Erythroblast (primary cell): ENCODE results near the gene AFG3L2.
A peak's percentile ranks its signal among the peaks of the same experiment; 100 is the strongest.

Experiments used
- DNase-seq, 2 experiments: peaks; one replicate each; lab custom pipeline; 2025; lab: John Stamatoyannopoulos, UW
- GATA1 ChIP-seq: IDR thresholded peaks from 2 replicates; pipeline ENCODE4 v1.6.1; 2011; ENCODE audit warnings: low read depth, mild to moderate bottlenecking, control low read depth, low read length, moderate library complexity
- POLR2A ChIP-seq: IDR thresholded peaks from 2 replicates; pipeline ENCODE4 v1.6.1; 2011; ENCODE audit warnings: mild to moderate bottlenecking, low read length

Gene AFG3L2

GRCh38 chr18:12377556-12378197 lies 650 bp upstream of the AFG3L2 start:
- TF ChIP-seq POLR2A (peak; percentile 51), GATA1 (no peak)
- DNase-seq, result no peak

GRCh38 chr18:12376034-12376753 lies 833 bp downstream of the AFG3L2 start:
- no peak for TF ChIP-seq GATA1
- TF ChIP-seq POLR2A, result no peak
- peak; percentile 74 to 85 for DNase-seq

GRCh38 chr18:12374401-12374800 lies 2.6 kb downstream of the AFG3L2 start:
- no peak for DNase-seq
- no peak for TF ChIP-seq POLR2A
- TF ChIP-seq GATA1, result no peak

DNA sequence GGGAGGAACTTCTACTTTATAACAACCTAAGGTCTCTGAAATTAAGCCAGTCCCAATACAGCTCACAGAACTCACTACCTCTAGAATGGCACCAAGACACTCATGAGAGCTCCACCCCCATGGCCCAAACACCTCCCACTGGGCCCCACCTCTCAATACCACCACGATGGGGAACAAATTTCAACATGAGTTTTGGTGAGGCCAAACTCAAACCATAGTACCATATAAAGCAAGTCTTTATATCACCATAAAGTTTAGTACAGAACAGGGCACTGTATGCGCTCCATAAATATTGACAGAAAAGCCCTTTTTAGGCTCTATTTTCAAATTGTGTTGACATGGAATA lies 3.3 kb downstream of the AFG3L2 start:
- TF ChIP-seq GATA1 (no peak), POLR2A (no peak)
- no peak for DNase-seq

GRCh38 chr18:12373116-12373770 lies 3.8 kb downstream of the AFG3L2 start:
- DNase-seq, result peak; percentile 81 to 85

GRCh38 chr18:12372406-12372805 lies 4.6 kb downstream of the AFG3L2 start:
- DNase-seq, result no peak
- no peak for TF ChIP-seq GATA1
- no peak for TF ChIP-seq POLR2A

More at GRCh38 chr18:12373116-12373770, 3.8 kb downstream of the AFG3L2 start:
- TF ChIP-seq GATA1 (no peak), POLR2A (peak; percentile 70)

DNA sequence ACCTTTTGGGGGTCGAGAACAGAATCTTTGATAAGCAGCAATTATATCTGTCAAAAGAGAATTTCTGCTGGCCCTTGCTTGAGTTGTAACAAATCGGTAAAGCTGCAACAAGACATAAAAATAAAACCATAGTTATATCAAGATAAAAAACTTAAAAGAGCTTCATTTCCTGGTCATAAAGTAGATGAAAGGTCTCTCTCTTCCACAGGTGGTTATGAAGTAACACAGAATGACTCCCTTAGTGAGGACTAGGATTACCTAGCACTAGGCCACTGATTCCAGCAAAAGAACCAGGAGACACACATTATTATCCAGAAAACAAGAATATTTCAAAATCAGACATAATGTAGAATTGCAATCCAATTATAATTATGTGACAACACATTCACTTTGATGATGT lies 5.4 kb downstream of the AFG3L2 start:
- DNase-seq, result no peak
- TF ChIP-seq GATA1 (no peak), POLR2A (no peak)

- no peak for DNase-seq
- TF ChIP-seq GATA1 (no peak), POLR2A (no peak)
Observed at GRCh38 chr18:12369211-12369610, 7.8 kb downstream of the AFG3L2 start.

DNA sequence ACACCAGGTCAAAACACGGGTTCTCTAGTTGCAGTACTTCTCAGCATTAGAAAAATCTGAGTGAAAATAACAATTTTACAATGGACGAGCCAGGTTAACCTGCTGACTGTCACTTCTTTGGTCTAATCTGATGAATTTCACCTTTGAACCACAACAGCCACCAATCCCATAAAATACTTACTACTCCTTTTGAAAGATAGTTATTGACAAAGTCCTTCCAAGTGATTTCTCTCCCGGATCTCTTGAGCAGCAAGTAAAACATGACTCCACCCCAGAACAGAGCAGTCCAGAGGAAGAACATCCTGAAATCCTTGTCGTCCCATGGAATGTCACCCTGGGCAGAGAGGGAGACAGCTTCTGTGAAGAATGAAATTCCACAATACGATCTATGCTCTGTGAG lies 10.2 kb downstream of the AFG3L2 start:
- no peak for TF ChIP-seq POLR2A
- no peak for TF ChIP-seq GATA1
- no peak for DNase-seq

DNA sequence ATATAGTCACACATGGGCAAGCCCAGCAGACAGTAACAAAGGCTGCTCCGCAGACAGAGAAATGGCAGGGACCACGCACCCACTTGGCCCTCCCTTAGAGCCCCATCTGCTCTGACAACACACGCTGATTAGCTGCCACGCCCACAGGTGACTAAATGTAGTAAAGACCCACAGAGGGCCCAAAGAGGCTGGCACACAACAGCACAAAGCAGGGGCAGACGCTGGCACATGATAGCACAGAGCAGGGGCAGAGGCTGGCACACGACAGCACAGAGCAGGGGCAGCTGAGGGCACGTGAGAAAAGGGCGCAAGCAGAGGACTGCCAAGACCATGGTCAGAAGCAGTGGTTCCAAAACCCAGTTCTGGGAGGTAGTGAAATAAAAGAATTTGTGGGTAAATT lies 10.6 kb downstream of the AFG3L2 start:
- TF ChIP-seq POLR2A (no peak), GATA1 (no peak)
- DNase-seq, result no peak

DNA sequence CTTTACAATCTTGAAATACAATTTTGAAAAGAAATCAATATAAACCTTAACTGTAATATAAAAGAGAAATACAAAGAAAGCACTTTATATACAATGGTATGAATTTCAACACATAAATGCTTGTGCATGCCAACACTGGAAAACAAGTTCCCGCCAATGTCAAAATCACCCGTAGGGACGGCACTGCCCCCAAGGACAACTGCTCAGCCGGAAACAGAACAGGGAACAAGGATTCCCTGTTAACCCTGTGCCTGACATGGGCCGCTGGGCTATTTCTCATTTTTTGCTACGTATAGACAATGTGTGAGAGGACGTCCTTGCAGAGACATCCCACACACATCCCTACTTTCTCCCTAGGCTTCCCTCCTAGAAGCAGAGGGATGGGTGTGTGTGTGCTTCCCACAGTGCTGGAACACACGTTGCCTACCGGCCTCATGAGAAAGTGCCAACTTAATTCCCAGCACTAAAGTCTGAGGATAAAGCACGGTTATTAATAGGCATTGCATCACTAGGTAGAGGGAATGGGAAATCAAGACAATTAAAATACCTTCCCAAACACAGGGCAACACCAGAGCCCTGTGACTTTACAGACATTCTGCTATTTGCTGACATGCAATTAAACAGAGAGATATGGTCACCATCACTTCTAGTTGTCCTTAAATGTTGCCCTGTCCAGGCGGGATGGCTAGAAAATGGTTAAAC lies 14.4 kb downstream of the AFG3L2 start:
- no peak for DNase-seq
- no peak for TF ChIP-seq POLR2A
- TF ChIP-seq GATA1, result no peak

- TF ChIP-seq GATA1, result no peak
- peak; percentile 37 for TF ChIP-seq POLR2A
- DNase-seq, result peak; percentile 95 to 96
Observed at GRCh38 chr18:12361770-12362378, 15.2 kb downstream of the AFG3L2 start.

DNA sequence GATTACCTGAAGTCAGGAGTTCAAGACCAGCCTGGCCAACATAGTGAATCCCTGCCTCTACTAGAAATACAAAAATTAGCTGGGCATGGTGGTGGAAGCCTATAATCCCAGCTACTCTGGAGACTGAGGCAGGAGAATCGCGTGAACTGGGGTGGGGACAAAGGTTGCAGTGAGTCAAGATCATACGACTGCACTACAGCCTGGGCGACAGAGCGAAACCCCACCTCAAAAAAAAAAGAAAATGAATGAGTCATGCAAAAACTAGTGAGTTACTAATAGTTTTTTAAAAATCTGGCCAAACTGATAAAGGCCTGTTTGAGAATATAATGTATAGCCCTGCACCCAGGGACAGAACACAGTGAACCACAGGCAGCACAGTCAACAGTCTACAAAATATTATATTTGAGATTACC lies 17.5 kb downstream of the AFG3L2 start:
- peak; percentile 95 to 96 for DNase-seq
- no peak for TF ChIP-seq GATA1
- peak; percentile 52 for TF ChIP-seq POLR2A
